GM13976 (cell line): ENCODE measurements around the gene PES1.
"Not testable (repeated sequence)": the region's sequence is repeated elsewhere in the genome, so short reads cannot be mapped to it uniquely, and the experiment has no call there.

Experiments used
- DNase-seq: peaks from one replicate; pipeline ENCODE4 v3.0.0; 2012; ENCODE audit warnings: low spot score
- in situ Hi-C: fragments of 300-500 bp; cut with MboI; formaldehyde crosslinking; loops from one replicate; pipeline ENCODE4 v1.12.0; 2022; ENCODE audit warnings: low sequenced_read_pairs, mixed read lengths, inconsistent platforms; ENCODE audit not compliant: unreplicated experiment
- TF ChIP-seq, protein P1 (sequence below): IDR thresholded peaks from 2 replicates; pipeline ENCODE4 v1.5.1; 2012; ENCODE audit warnings: borderline replicate concordance, mild to moderate bottlenecking; ENCODE audit not compliant: insufficient read depth; ENCODE audit errors: extremely low read depth, missing control alignments, control extremely low read depth

PES1 gene

DNA sequence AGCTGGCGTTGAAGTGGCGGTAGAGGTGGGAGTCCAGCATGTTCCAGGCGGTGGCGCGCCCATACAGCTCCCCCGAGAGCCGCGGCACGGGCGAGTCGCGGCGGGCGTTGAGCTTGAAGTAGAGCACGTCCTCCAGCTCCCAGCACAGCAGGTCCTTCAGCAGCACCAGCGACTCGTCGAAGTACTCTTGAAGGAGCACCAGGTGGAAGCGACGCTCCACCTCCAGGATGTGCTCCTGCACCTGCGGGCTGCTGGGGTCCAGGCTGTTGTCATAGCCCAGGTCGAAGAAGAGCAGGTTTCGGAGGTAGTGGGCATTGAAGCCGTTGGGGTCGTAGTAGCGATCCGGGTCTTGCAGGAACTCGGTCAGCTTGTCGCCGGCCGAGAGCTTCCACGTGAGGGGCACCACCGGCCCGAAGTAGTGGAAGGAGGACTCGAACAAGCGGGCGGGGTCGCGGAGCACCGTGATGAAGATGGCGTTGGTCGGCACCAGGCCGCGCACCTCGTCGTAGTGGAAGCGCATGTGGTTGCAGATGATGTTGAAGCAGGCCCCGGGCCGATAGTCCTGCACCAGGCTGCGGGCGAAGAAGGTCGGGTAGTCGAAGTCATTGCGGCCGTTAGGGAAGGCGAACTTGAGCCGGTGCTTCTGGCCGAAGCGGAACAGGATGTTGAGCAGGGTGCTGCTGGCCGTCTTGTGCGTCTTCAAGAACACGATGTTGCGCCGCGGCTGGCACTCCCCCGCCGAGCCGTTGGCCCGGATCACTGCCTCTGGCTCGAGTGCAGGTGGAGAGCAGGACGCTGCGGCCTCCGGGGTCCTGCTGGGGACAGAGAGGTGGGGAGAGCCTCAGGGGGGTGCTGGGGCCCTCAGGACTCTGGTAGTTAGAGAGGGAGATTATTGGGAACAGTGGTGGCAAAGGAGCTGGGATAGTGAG lies 36.2 kb downstream of the PES1 start:
- in situ Hi-C loops: no loop called here
- no peak for DNase-seq
- TF ChIP-seq, protein P1, sequence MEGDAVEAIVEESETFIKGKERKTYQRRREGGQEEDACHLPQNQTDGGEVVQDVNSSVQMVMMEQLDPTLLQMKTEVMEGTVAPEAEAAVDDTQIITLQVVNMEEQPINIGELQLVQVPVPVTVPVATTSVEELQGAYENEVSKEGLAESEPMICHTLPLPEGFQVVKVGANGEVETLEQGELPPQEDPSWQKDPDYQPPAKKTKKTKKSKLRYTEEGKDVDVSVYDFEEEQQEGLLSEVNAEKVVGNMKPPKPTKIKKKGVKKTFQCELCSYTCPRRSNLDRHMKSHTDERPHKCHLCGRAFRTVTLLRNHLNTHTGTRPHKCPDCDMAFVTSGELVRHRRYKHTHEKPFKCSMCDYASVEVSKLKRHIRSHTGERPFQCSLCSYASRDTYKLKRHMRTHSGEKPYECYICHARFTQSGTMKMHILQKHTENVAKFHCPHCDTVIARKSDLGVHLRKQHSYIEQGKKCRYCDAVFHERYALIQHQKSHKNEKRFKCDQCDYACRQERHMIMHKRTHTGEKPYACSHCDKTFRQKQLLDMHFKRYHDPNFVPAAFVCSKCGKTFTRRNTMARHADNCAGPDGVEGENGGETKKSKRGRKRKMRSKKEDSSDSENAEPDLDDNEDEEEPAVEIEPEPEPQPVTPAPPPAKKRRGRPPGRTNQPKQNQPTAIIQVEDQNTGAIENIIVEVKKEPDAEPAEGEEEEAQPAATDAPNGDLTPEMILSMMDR: no peak

DNA sequence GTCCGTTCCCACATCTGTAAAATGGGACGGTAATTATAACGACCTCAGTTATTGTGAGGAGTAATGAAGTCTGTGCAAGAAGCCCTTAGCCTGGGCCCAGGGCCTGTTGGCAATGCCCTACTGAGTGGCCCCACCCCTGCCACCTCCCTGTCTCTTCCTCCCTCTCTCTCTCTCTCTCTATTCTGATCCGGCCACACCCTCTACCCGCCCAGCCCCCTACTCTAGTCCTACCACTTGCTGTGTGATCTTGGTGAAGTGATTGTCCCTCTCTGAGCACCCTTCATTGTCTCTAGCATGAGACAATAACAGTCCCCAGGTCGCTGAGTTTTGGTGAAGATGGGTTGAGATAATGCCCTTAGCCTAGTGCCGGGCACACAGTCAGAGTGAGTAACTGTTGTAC lies 37.7 kb downstream of the PES1 start:
- no peak for DNase-seq
- TF ChIP-seq, protein P1: no peak
- in situ Hi-C loops: no loop called here

DNA sequence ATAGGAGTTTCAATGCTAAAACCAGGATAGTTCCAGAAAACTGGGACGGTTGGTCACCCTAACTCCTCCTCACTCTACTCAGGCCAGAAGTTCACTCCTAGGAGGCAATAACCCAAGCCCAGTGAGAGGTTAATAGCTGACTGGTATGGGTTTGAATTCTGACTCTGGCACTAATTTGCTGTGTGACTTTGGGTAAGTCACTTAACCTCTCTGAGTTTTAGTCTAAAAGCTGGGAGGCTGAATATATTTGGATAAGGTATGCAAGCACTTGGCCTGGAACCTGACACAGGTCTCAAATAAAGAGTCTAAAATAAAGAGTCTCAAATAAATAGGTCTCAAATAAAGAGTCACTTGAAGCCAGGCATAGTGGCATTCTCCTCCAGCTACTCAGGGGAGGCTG lies 39.0 kb downstream of the PES1 start:
- DNase-seq: no peak
- TF ChIP-seq, protein P1: no peak
- in situ Hi-C loops: no loop called here

DNA sequence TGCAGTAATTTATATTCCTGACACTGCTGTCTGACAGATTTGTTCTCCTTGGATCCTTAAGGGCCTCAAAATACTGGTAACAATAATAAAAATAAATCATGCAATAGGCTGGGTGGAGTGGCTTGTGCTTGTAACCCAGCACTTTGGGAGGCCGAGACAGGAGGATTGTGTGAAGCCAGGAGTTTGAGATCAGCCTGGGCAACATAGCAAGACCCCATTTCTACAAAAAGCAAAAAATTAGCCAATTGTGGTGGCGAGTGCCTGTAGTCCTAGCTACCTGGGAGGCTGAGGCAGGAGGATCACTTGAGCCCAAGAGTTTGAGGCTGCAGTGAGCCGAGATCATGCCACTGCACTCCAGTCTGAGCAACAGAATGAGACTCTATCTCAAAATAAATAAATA lies 39.9 kb downstream of the PES1 start:
- in situ Hi-C loops, DNase-seq: not testable (repeated sequence)

DNA sequence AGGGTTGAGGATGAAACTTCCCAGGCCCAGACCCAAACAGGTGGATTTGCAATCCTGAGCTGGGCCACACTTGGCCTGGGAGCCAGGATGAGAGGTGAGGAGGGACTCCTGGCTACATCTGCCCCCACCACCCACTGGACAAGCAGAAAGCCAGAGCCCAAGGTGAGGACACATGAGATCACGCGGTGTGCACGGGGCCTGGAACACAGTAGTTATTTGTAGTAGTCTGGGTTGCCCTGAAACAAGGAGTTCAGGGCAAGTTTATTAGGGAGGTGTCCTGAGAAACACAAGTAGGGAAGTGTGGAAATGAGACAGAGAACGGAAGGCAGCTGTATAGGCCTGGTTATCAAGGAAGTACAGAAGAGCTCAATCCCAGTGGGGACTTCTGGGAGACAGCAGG lies 44.5 kb downstream of the PES1 start:
- DNase-seq: no peak
- TF ChIP-seq, protein P1: no peak
- in situ Hi-C loops: no loop called here

DNA sequence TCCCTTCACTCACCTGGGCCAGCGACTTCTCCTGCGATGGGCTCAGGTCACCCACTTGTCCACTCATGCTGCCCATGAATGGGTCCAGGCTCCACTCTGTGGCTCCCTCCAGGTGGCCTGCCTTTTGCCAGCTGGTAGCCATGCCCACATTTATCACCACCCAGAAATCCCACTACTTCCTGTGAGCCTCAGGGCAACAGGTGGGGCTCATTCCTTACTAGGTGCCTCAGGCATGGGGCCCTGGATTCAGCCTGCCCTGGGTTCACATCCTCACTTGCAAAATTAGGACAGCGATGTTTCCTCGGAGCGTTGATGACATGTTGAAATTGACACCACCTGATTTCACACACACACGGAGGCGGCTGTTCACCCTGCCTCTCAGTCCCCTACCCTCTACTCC lies 45.1 kb downstream of the PES1 start, which contains the start of gene SEC14L6:
Gene SEC14L6 (minus strand): TSS at position 126 of the 400 bp plus-strand sequence. CDS start 59 bp downstream, at position 67.
- DNase-seq: no peak
- TF ChIP-seq, protein P1: no peak
- in situ Hi-C loops: no loop called here

DNA sequence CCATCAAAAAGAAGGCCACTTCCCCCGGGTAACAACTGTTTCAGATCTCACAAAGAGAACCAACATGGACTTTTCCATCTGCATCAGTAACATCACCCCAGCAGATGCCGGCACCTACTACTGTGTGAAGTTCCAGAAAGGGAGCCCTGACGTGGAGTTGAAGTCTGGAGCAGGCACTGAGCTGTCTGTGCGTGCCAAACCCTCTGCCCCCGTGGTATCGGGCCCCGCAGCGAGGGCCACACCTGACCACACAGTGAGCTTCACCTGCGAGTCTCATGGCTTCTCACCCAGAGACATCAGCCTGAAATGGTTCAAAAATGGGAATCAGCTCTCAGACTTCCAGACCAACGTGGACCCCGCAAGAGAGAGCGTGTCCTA lies 48.9 kb downstream of the PES1 start:
- in situ Hi-C loops: no loop called here
- DNase-seq: no peak
- TF ChIP-seq, protein P1: no peak
